HG03571 (cell line): ENCODE results near the gene RBM33.

Experiments
- ATAC-seq: cut with Tn5 transposase; IDR thresholded peaks from one replicate; pipeline ENCODE4 v1.9.1; 2021; ENCODE audit not compliant: unreplicated experiment

Gene RBM33

DNA sequence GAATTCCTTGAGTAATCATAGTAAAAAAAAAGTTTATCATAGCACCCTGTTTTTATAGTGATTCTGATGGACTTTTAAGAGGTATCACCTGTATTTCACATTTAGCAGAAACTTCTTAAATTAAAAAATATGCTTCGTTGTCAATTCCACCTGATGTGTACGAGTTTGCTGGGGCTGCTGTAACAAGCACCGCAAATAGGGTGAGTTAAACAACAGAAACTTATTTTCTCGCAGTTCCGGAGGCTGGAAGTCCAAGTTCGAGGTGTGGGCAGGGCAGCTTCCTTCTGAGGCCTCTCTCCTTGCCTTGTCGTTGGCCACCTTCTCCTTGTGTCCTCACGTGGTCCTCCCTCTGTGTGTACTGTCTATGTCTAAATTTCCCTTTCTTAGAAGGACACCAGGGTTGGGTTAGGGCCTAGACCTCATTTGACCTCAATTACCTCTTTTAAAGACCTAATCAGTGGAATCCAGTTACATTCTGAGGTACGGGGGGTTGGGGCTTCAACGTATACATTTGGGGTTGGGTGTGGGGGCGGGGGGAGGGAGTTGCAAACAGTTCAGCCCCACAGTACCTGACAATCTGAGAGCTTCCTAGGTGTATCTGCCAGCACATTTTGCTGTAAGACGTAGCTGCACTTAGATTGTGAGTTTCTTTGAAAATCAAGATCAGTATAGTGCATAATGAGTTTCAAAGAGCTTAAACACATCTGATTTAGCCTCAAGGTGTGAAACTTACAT is 72.7 kb downstream of the RBM33 start:
- no peak for ATAC-seq

DNA sequence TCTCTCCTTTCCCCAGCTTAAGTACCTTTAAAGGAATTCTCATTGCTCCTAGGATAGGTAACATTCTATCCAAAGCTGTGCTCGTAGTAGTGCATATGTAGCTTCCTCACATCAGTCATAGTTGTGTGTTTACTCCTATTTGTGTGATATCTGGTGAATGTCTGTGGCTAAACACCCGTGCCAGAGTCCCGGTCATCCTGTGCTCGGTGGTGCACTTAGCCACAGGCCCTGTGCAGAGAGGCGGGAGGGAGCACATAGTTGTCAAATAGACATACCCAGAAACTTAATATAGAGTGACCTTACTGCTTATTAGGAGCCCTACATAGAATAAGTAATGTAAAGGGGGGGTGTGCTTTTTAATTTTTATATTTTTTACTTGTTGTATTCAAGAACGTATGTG is 76.6 kb downstream of the RBM33 start:
- ATAC-seq, result peak; percentile 31

DNA sequence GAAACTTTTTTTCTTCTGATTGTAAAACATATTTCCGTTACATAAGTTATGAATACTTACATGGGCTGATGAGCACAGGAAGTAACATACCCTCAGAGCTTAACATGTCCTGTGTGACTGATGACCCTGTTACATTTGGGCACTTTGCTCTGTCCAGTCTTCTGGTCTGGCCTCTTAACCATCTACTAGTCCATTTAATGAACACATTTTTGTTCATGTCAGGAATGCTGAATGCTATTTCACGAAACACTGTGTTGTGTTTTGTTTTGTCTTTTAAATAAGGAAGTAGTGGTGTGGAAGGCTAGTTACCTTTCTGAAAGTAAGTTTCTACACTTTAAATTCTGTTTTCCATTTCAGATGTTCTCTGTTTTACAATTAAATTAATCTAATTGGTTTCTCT is 77.7 kb downstream of the RBM33 start:
- ATAC-seq, result peak; percentile 54

DNA sequence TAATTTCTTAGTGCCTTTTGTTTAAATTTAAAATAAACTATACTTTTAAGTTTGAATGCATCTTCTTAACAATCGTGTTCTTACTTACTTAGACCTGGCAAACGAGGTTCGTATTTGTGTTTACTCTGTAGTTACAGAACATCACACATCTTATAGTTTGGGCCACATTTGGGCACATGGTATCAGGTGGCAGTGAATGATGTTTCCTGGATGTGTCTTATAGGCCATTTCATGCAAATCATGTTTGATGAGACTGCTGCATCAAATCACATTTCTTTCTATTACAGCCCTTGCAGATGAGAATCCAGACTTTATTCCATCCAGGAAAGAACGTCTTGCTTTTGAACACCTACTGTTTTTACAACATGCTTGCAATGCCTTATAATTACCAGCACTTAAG is 78.5 kb downstream of the RBM33 start:
- no peak for ATAC-seq

DNA sequence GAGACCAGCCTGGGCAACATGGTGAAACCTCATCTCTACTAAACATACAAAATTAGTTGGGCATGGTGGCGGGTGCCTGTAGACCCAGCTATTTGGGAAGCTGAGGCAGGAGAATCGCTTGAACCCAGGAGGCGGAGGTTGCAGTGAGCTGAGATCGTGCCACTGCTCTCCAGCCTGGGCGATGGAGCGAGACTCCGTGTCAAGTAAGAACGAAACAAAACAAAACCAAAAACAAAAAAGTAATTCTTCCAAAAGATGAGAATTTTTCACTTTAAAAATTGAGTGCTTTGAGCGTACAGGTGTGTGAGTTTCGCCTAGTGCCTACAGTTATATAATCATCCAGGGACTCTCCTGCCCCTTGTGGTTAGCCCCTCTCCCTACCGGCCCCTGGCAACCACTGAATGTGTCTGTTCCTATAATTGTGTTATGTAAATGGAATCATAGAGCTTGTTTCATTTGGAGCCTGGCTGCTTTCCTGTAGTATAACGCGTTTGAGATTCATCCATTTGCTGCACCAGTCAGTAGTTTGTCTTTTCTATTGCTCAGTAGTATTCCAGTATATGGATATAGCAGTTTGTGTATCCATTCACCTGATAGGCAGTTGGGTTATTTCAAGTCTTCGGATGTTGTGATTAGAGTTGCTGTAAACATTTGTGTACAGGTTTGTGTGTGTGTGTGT is 80.0 kb downstream of the RBM33 start:
- peak; percentile 50 for ATAC-seq

DNA sequence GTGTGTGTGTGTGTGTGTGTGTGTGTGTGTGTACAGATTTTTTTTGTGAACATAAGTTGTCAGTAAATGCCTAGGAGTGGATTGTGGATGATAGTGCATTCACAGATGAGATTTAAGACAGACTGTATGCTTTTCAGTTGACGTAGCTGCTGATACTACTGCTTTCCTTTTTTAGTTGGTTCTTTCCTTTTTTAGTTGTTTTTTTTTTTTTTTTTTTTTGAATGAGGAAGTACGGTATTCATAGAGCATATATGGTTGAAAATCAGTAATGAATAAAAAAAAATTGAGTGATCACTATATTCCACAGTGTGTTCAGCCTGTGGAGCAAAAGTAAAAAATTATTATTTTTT is 80.5 kb downstream of the RBM33 start:
- ATAC-seq, result no peak

- no peak for ATAC-seq
Measured at GRCh38 chr7:155727616-155728015, 83.2 kb downstream of the RBM33 start.

DNA sequence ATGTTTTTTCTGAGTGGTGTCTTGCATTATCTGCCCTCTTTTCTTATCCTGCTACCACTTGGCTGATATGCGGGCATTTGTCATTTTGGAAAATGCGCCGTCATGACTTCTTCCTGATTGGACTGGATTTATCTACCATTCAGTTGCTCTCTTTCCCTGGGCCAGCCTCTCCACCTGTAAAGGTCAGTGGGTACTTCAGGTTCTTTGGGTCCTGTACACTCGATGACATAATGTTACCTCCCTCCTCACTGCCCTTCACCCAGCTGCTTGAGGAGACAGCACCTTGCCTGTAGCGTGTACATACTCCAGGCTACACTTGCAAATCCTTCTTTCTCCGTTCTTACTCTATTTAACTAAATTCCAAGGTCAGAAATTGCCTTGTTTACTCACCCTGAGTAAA is 83.7 kb downstream of the RBM33 start:
- no peak for ATAC-seq

- ATAC-seq, result no peak
Measured at GRCh38 chr7:155729847-155730246, 85.4 kb downstream of the RBM33 start.

GRCh38 chr7:155731380-155731779 is 86.9 kb downstream of the RBM33 start:
- no peak for ATAC-seq

DNA sequence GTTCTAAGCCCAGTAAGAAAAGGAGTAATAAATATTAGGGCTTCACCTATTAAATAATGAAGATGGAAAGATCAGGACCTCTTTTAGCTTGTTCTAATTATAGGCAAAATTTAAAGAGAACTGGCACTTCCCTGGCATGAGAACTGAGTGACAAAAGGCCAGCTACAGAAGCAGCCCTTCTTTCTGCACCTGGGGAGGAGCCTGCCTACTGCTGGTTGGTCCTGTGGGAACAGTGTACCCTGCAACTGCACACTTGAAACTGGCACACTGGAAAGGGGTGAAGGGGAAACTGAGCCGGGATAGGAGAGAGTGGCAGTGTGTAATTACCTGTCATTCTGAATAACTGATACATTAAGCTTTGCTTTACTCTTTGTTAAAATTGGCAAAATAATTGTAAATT is 87.4 kb downstream of the RBM33 start:
- ATAC-seq, result no peak

- ATAC-seq, result no peak
Measured at GRCh38 chr7:155732286-155732685, 87.8 kb downstream of the RBM33 start.

DNA sequence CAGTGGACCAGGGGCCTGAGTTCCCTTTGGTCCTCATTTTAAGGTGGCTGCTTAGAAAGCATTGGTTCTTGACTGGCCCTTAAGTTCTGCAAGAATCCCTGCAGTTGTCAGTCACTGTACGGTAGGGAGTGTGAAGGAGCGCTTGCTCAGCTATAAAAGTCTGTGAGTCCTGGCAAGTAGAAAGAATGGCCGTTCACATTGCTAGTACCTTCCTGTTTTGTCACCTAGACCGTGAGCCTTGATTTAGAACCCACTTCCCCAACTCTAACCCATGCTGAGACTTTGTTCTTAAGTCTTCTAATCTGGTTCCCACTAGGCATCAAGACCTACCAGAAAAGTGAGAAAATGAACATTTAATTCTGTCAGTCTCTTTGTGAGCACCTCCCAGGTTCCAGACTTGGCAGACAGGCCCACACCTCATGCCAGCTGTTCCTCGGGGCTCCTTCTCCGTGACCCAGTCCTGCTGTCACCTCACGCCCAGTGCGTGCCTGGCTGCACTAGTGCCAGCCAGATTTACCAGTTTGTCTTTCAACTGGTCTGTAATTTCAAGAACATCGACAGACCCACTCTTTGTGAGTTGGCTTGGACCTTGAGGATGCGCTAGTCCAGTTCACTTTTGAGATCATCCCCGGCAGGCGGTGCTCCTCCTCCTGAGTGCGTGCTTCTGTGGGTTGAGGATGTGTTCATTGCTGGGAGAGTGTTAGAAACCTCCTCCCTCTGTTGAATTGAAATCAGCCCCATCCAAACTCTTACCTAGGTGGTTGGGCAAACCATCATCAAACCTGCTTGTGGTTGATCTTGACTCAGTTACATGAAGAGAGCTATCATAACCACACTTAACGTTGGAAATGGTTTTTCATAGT is 89.4 kb downstream of the RBM33 start:
- no peak for ATAC-seq

- ATAC-seq, result no peak
Measured at GRCh38 chr7:155734445-155734809, 90.0 kb downstream of the RBM33 start.

DNA sequence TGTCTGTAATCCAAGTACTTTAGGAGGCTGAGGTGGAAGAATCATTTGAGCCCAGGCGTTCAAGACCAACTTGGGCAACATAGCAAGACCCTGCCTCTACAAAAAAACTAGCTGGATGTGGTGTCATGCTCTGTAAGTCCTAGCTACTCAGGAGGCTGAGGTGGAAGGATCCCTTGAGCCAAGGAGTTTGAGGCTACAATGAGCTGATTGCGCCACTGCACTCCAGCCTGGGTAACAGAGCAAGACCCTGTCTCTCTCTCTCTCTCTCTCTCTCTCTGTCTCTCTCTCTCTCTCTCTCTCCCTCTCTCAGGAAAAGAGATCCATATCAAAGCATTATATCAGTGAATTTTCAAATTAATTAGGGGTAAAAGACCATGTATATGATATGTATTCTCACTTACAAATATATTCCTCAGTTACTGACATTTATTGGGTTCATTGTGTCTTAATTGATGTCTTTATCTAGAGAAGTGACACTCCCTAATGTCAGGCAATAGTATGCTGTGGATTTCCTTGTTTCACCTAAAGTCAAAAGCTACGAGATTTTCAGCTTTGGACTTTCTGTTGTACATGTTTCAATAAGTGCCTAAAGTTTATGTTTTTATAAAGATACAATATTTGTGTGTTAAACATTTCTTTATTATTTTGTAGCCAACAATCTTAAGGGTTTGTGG is 91.1 kb downstream of the RBM33 start:
- ATAC-seq, result no peak

- ATAC-seq, result no peak
Measured at GRCh38 chr7:155737590-155737989, 93.1 kb downstream of the RBM33 start.

DNA sequence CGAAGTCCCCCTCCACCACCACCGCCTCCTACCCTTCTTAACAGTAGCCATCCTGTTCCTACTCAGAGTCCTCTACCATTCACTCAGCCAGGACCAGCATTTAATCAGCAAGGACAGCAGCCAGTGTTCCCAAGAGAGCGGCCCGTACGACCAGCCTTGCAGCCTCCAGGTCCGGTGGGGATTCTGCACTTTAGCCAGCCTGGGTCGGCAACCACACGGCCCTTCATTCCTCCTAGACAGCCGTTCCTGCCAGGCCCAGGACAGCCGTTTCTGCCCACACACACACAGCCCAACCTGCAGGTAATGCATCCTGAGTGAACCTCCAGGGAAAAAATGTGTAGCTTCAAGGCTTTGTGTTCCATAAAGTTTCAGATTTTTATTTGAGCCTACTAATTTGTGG is 93.6 kb downstream of the RBM33 start:
- no peak for ATAC-seq

DNA sequence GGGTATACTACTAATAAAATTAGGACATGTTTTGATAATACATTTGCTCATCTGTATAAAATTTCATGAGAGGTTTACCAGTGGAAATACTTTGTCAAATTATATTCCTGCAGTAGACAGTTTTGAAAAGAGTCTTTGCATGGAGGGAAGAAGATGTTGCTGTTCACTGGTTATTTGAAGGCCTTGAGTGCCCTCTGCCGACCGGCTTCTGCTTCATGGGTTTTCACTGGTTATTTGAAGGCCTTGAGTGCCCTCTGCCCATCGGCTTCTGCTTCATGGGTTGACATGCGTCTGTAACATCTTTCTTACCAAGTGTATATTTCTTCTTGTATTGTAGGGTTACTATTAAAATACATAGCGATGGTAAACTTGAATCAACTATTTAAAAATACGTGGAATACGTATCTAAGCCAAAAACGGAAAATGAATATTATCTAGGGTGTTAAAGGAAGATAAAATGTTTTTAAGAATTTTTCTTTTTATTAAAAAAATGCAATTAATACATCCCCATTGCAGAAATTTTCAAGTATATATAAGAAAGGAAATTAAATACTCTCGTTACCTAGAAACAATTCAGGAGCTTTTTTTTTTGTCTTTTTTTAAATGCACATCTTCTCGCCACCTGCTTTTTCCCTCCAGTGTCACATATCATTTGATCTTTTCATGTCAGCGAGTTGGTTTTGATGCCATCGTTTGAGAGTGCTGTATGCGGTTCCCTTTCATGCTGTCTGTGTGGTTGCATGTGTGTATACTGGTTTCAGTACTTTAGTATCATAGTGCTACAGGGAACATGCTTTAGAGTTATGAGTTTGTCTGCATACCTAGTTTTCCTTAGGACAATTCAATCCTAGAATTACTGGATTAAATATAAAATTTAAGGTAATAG is 94.4 kb downstream of the RBM33 start:
- peak; percentile 36 for ATAC-seq

DNA sequence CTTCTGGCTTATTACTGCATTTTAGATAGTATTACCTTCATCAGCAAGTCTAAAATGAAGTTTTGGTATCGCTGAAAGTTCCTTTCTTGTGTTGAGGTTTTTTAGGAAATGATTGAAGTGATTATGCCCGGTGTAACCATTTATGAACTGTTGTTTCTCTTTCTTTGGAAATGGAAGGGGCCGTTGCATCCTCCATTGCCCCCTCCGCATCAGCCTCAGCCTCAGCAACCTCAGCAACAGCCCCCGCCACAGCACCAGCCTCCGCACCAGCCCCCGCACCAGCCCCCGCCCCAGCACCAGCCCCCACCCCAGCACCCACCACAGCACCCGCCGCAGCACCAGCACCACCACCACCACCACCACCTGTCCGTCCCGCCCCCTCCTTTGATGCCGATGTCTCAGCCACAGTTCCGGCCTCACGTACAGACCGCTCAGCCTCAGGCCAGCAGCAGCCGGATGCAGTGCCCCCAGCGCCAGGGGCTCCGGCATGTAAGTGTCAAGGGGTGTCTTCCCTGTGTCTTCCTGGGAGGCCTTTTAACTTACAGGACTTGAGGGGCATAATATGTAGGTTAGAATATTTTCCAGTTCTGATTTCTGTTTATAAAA is 95.2 kb downstream of the RBM33 start:
- no peak for ATAC-seq

DNA sequence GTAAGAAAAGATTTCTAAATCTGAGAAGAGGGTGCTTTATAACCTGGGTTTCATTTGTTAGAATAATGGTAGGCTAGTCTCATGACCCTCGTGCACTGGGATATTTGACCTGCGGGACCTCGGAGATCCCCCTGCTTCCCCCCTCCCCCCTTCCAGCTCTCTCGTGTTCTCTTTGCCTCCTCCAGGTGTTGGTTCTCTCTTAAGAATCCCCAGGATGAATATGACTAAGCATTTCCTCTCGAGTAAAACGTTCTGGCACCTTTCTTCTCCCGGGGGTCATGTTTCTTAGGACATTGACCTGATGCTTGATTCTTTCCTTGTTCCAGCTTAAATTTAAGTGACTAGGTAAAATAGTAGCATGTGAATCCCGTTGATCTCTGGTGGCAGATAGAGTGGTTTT is 96.6 kb downstream of the RBM33 start:
- peak; percentile 39 for ATAC-seq
